GM23338 (cell line): ENCODE results near the gene BRF1. TPM values are rescaled to one million over a fixed set of nuclear protein-coding genes. Genes with fewer than 3 reads are reported as not detected.

ENCODE experiments used
- ATAC-seq: fragments of 200-7000 bp; cut with Tn5 transposase; 3 replicates; pipeline ENCODE4 v1.9.1; 2020
- DNase-seq: peaks from one replicate; pipeline ENCODE4 v3.0.0-alpha.2; 2015; ENCODE audit warnings: low spot score
- H2AFZ ChIP-seq: fragments of 200-600 bp; sonication (generic); 2 replicates; pipeline ENCODE4 v1.8.0; 2016; ENCODE audit warnings: antibody characterized with exemption, mild to moderate bottlenecking, moderate library complexity
- H3F3A ChIP-seq: fragments of 200-600 bp; sonication (generic); replicated peaks from 2 replicates; pipeline ENCODE4 v1.8.0; 2017; ENCODE audit warnings: antibody characterized with exemption, mixed run types, low read depth
- H3K27ac ChIP-seq: fragments of 200-600 bp; sonication (generic); 2 replicates; pipeline ENCODE4 v1.6.1; 2016; ENCODE audit warnings: low read depth
- H3K27me3 ChIP-seq: fragments of 200-600 bp; sonication (generic); 2 replicates; pipeline ENCODE4 v1.8.0; 2016; ENCODE audit warnings: mild to moderate bottlenecking, mixed run types, moderate library complexity; ENCODE audit not compliant: insufficient read depth
- H3K36me3 ChIP-seq: fragments of 200-600 bp; sonication (generic); 2 replicates; pipeline ENCODE4 v1.8.0; 2016; ENCODE audit warnings: mild to moderate bottlenecking; ENCODE audit not compliant: insufficient read depth
- H3K4me1 ChIP-seq: fragments of 200-600 bp; sonication (generic); 2 replicates; pipeline ENCODE4 v1.8.0; 2016; ENCODE audit warnings: mild to moderate bottlenecking, moderate library complexity; ENCODE audit not compliant: insufficient read depth
- H3K4me2 ChIP-seq: fragments of 200-600 bp; sonication (generic); 2 replicates; pipeline ENCODE4 v1.7.1; 2017; ENCODE audit warnings: mixed run types
- H3K4me3 ChIP-seq: fragments of 200-600 bp; sonication (generic); 2 replicates; pipeline ENCODE4 v1.6.1; 2016; ENCODE audit warnings: mixed run types
- H3K79me2 ChIP-seq: fragments of 200-600 bp; sonication (generic); replicated peaks from 2 replicates; pipeline ENCODE4 v1.8.0; 2017; ENCODE audit warnings: mild to moderate bottlenecking; ENCODE audit not compliant: insufficient read depth
- H3K9me2 ChIP-seq: fragments of 200-600 bp; sonication (generic); 2 replicates; pipeline ENCODE4 v1.8.0; 2017; ENCODE audit not compliant: insufficient read depth
- H4K20me1 ChIP-seq: fragments of 200-600 bp; sonication (generic); replicated peaks from 2 replicates; pipeline ENCODE4 v1.8.0; 2017; ENCODE audit warnings: mild to moderate bottlenecking; ENCODE audit not compliant: insufficient read depth
- H3K27ac Mint-ChIP-seq: 2 replicates; pipeline ENCODE4 v1.8.0; 2020; ENCODE audit warnings: inconsistent platforms, mild to moderate bottlenecking, moderate library complexity, mixed read lengths
- H3K27me3 Mint-ChIP-seq: 3 replicates; pipeline ENCODE4 v1.8.0; 2022; ENCODE audit warnings: low read depth, mild to moderate bottlenecking, moderate library complexity, mixed read lengths, inconsistent platforms; ENCODE audit not compliant: insufficient read depth, poor library complexity
- H3K36me3 Mint-ChIP-seq: 3 replicates; pipeline ENCODE4 v1.8.0; 2021; ENCODE audit warnings: low read depth, mild to moderate bottlenecking, inconsistent platforms, moderate library complexity, mixed read lengths
- H3K4me1 Mint-ChIP-seq: 3 replicates; pipeline ENCODE4 v1.8.0; 2020; ENCODE audit warnings: mild to moderate bottlenecking, inconsistent platforms, mixed read lengths
- H3K4me3 Mint-ChIP-seq: 3 replicates; pipeline ENCODE4 v1.8.0; 2021; ENCODE audit warnings: moderate library complexity, mild to moderate bottlenecking, inconsistent platforms, mixed read lengths
- H3K9me3 Mint-ChIP-seq: 3 replicates; pipeline ENCODE4 v1.8.0; 2020; ENCODE audit warnings: moderate library complexity, mild to moderate bottlenecking, inconsistent platforms, mixed read lengths
- CREB1 ChIP-seq: fragments of 250-450 bp; sonication (Bioruptor Pico); IDR thresholded peaks from 2 replicates; pipeline ENCODE4 v1.5.0; 2020; ENCODE audit warnings: low read depth, mild to moderate bottlenecking, moderate library complexity
- CTCF ChIP-seq, 2 experiments: fragments of 200-600 bp in 1 of 2; sonication (generic) in 1 of 2; conservative IDR thresholded peaks; 2 replicates each; pipeline versions ENCODE4 v1.5.1 to v1.6.1; 2016 to 2017; ENCODE audit warnings: antibody characterized with exemption in 2 of 2, low read depth in 2 of 2, mild to moderate bottlenecking in 2 of 2, moderate library complexity in 1 of 2
- EZH2 ChIP-seq: fragments of 200-600 bp; sonication (generic); IDR thresholded peaks from one replicate; pipeline ENCODE4 v1.8.0; 2017; ENCODE audit warnings: antibody characterized with exemption, mild to moderate bottlenecking, low read depth; ENCODE audit not compliant: unreplicated experiment
- EZH2phosphoT487 ChIP-seq: fragments of 200-600 bp; sonication (generic); IDR thresholded peaks from one replicate; pipeline ENCODE4 v1.8.1; 2018; ENCODE audit warnings: antibody characterized with exemption; ENCODE audit not compliant: unreplicated experiment
- POLR2AphosphoS5 ChIP-seq: IDR thresholded peaks from 2 replicates; pipeline ENCODE4 v1.6.1; 2016; ENCODE audit warnings: antibody characterized with exemption, low read depth
- ZNF114 ChIP-seq: fragments of 250-450 bp; sonication (Bioruptor Pico); IDR thresholded peaks from 2 replicates; pipeline ENCODE4 v1.5.0; 2020; ENCODE audit warnings: mild to moderate bottlenecking, moderate library complexity
- ZNF462 ChIP-seq: fragments of 250-450 bp; sonication (Bioruptor Pico); IDR thresholded peaks from 2 replicates; pipeline ENCODE4 v1.5.0; 2020; ENCODE audit warnings: mild to moderate bottlenecking, moderate library complexity
- polyA plus RNA-seq: library from polyadenylated mRNA; unstranded; fragments of >200 nt; fragmentation: Nextera tagmentation; extraction: Ambion mirVana; gene quantifications from 2 replicates; pipeline ENCODE4 v1.2.1, GENCODE V29; 2016
- total RNA-seq: library from RNA; depleted of rRNA; stranded (reverse); fragments of >200 nt; shearing (Covaris generic); gene quantifications from 2 replicates; pipeline ENCODE4 v1.2.3, GENCODE V29; 2014
- TF ChIP-seq, protein P1 (sequence below): IDR thresholded peaks from 2 replicates; pipeline ENCODE4 v1.6.1; 2016; ENCODE audit warnings: antibody characterized with exemption

Gene BRF1
- total and polyA plus RNA-seq, 2 experiments from 2014 or later: 8.6 to 29.9 TPM

DNA sequence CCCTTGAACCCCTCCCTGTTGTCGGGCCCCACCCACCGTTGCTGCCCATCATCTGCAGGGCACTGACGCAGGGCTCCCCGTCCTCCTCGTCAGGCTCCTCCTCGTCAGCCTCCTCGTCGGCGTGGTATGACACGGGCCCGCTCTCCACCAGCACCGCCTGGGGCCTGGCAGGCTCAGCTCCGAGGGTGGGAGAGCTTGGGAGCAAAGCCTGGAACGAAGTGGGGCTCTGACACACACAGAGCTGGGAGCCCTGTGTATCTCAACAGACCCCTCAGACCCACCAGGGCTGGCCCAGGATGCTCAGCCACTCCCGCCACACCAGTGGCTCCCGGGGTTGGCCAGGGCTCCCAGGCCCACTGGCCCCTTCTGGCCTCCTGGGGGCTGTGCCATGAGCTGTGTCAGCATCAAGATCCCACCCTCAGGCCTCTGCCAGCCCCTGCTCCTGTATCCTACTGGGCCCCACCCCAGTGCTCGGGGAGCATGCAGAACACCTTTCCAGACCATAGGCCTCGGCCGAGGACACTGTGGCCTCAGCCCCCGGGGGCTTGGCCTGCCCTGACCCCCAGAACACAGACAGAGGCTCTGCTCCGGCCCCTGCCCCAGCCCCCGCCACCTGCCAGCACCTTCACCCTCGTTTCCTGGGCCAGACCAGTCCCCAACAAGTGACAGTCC is 89.6 kb downstream of the BRF1 start:
- Mint-ChIP-seq H3K9me3 (no peaks in the 10 kb centered on the region; the same call in 2 of the 3 replicates), H3K4me3 (no peak overlapping the region), H3K36me3 (no peaks in the 10 kb centered on the region), H3K4me1 (no peaks in the 10 kb centered on the region), H3K27ac (no peak overlapping the region), H3K27me3 (peaks cover 3% of the 10 kb centered on the region)
- Histone ChIP-seq H3F3A (no peaks in the 10 kb centered on the region), H3K9me2 (no peaks in the 10 kb centered on the region), H3K27ac (no peak overlapping the region), H3K36me3 (no peaks in the 10 kb centered on the region), H3K27me3 (no peaks in the 10 kb centered on the region), H3K4me1 (no peaks in the 10 kb centered on the region), H4K20me1 (no peaks in the 10 kb centered on the region; the same call in 1 of the 2 replicates), H2AFZ (no peak overlapping the region), H3K4me3 (no peak overlapping the region), H3K79me2 (no peaks in the 10 kb centered on the region), H3K4me2 (no peak overlapping the region)
- TF ChIP-seq EZH2phosphoT487: no peak
- no peak for TF ChIP-seq ZNF114 (CRISPR knock-in tag)
- TF ChIP-seq CREB1 (CRISPR knock-in tag): no peak
- no peak for TF ChIP-seq CTCF (conservative IDR thresholded peaks at IDR 0.05; ENCODE audit: low read depth in 2 of 2)
- TF ChIP-seq, protein P1, sequence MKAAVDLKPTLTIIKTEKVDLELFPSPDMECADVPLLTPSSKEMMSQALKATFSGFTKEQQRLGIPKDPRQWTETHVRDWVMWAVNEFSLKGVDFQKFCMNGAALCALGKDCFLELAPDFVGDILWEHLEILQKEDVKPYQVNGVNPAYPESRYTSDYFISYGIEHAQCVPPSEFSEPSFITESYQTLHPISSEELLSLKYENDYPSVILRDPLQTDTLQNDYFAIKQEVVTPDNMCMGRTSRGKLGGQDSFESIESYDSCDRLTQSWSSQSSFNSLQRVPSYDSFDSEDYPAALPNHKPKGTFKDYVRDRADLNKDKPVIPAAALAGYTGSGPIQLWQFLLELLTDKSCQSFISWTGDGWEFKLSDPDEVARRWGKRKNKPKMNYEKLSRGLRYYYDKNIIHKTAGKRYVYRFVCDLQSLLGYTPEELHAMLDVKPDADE: no peak
- TF ChIP-seq ZNF462 (CRISPR knock-in tag): no peak
- no peak for TF ChIP-seq EZH2
- no peak for TF ChIP-seq POLR2AphosphoS5
- DNase-seq: no peak
- no peak for ATAC-seq
